HG02623 (cell line): Measurements from ENCODE around the gene SCN4A.

Experiments
- ATAC-seq: cut with Tn5 transposase; IDR thresholded peaks from one replicate; pipeline ENCODE4 v1.9.1; 2021; ENCODE audit warnings: moderate library complexity; ENCODE audit not compliant: unreplicated experiment

SCN4A gene

DNA sequence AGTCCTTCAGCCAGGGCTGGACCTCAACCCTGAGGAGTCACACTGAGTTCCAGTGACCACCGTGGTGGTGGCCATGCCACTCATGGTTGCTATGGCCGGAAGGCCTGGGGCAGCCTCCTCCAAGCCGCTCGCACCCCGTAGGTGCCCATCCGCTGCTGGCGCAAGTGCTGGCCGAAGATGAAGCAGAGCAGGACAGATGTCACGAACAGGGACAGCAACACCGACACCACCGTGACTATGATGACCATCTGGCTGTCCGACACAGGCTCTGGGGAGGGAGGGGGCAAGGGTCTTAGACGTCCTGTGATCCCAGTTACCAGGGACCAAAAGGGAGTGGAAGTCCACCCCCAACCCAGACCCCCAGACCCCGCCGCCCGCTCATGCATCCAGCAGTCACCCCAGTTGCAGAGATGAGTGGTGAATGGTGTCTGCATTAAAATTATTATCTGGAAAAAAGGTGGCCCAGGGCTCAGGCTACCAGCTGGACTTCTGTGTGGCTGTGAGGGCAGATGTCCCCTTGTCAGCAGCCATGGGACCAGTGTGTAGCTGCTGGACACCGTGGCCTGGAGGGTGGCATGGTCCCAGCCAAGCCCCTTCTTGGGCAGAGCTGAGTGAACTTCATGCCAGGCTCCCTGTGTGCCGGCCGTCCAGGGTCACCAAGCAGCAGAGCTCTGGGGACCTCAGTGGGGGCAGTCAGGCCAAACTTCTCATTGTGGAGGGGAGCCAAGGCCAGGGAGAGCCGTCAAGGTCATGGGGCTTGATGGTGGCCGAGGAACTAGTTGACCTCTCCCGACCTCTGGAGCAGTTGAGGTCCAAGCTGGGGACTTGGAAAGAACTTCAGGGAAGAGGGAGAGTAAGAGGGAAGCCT lies 30.2 kb upstream of the SCN4A start:
- ATAC-seq = no peak

DNA sequence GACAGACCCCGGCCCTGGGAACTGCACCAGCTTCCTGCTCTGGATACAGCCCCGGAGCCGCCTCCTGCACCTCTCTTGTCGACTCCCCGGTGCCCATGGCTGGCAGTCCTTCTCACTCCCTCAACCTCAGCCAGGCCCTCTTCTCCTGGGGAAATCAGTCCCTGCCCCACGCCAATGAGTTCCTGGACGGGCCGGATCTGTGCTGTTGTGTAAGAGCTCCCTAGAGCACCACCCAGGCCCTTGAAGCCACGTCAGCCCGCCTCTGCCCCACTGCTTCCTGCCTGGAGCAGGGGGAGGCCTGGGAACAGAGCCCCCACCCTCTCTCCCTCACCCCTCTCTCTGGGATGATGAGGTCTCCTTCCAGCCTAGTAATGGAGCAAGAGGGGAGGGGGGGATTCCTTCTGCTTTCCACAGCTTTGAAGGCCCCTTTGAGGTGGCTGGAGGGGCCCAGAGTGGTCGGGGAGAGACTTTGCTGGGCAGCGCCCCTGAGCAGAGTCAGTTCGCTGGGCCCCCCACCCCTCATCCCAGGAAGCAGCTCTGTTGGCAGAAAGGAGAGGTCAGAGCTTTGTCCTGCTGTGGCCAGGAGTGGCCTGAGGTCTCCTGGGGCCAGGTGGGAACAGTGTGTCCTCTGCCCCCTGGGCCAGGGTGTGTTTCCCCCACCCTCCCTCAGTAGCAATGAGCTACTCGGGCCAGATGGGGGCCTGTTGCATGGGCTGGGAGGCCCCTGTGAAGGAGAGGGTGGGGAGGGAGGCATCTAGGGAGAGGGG lies 29.2 kb upstream of the SCN4A start:
- no peak for ATAC-seq

DNA sequence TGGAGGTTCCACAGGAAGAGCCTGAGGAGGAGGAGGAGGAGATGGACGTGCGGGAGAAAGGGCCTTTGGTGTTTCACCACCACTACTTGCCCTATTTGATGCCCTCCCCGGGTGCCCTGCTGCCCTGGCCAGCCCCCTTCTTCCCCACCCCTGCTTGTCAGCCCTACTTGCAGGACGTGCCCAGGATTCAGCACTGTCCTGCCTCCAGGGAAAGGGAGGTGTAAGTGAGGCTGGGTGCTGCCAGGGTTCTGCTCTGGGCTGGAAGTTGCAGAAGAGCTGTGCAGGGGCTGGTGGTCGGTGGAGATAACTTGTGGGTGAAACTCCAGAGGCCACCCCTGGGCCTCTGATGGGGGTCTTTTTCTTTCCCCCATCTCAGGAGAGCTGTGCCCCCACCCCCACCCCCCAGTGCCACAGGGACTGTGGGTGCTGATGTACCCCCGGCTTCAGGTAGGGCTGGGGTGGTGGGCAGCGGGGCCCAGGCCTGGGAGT lies 28.4 kb upstream of the SCN4A start:
- no peak for ATAC-seq

DNA sequence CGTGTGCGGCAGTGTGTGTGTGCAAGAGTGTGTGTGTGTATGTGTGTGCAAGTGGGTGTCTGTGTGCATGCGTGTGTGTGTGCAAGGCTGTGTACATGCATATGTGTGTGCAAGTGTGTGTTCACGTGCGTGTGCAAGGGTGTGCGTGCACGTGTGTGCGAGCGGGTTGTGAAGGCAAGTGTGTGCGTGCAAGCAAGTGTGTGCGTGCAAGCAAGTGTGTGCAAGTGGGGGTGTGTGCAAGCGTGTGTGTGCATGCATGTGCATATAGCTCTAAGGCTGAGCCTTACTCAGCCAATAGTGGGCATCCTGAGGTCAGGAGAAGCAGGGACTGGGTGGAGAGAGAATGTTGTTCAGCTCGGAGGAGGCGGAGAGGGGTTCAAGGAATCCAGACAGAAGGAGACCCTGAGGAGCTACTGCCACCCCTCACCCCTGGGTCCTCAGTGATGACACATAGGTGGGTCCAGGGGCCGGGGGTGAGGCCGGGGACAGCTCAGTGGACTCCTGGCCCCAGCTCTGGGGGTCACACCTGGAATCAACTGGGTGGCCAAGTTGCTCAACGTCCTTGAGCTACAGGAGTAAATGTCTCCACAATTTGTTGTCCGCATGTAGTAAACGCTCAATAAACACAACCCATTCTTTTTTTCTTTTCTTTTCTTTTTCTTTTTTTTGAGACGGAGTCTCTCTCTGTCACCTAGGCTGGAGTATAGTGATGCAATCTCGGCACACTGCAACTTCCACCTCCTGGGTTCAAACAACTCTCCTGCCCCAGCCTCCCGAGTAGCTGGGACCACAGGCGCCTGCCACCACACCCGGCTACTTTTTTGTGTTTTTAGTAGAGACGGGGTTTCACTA lies 27.2 kb upstream of the SCN4A start:
- no peak for ATAC-seq

DNA sequence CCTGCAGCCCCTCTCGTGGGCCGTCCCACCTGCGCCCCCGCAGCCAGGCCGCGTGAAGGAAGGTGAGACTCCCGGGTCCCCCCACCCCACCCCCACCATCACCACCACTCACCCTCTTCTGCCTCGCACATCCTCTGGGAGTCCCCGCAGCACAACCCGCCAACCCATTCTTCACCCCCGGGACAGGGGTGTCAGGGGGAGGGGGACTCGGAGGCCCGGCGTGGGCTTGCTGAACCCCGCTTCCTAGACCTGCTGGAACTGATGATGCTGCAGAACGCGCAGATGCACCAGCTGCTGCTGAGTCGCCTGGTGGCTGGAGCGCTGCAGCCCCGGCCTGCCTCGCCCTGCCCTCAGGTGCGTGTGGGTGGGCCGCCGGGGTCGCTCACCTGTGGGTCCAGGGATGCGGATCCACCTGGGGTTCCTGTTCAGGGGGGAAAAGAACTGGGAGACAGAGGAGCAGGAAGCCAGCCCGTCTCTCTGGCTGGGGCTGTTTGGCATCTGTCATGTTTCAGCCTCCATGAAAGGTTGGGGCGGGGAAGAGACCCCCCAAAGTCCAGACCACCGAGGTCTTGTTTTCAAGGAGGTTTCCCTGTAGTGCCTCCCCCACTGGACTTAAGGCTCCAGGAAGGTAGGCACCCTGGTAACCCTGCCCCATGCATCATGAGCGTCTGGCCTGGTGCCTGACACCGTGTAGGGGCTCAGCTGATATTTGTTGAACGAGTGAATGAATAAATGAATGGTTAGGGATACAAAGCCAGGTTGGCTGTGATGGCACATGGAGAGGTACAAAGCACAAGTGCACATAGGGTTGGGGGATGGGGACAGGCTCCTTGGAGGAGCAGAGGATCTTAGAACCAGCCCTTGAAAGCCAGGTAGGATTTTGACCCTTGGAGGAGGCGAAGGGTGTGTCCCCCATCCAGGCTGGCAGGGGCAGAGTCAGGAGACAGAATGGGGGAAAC lies 26.3 kb upstream of the SCN4A start:
- no peak for ATAC-seq

DNA sequence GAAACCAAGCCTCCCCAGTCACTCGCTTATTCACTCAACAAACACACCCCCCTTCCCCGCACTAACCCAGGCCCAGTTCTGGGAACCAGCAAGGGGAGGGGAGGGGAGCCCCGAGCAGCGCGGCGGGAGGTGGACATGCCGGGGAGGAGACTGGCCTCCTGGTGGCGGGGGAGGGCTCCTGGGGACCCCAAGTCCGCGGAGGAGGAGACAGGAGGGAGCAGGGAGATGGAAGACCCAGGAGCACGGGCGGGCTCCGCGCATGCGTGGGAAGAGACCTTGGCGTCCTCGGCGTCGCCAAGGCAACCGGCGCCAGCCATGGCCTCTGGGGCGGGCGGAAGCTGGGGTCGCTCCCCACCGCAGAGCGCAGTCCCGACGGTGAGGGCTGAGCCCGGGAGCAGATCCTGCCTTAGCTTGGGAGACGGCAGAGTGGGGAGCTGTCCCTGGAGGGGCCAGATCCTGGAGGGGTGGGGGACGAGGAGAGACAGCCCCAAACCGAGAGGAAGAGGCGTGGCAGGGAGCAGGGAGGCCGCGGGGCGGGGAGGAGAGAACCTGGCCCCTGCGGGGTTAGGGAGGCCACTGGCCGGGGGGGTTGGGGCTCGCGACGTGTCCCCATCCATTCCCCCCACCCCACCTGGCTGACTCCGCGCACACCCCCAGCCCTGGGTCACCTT lies 25.5 kb upstream of the SCN4A start, which contains the start of gene PRR29:
Gene PRR29 (plus strand): TSS at position 302 of the 671 bp plus-strand sequence. CDS start 14 bp downstream, at position 316.
- peak; percentile 53 for ATAC-seq

DNA sequence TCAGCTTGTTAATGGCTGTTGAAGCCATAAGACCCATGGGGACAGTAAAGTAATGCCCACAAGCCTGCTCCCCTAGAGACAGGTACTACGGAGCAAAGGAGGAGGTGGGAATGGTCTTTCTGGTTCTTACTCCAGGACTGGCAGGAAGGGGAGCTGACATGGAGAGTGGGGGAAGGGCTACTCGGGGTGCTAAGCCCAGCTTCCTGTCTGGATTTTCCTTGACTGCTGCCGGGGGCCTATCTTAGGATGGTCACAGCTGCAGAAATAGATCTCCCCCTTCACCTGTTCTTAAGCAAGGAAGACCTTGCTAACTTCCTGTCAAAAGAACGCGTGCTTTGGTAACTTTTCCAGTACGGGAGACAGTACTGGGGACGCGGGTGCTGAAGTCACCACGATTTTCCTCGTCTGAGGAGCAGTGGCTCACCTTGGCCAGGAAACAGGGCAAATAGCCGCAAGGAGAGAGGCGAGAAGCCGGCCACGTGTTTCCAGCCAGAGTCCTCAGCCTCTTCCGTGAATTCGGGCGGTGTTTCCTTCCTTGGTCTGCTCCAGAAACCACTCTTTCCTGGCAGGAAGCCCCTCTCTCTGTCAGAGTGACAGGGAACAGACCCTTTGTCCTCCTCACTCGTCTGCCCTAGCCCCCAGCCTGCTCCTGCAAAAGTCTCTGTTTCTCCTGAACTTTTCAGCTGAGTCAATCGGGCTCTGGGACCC lies 24.8 kb upstream of the SCN4A start:
- no peak for ATAC-seq

DNA sequence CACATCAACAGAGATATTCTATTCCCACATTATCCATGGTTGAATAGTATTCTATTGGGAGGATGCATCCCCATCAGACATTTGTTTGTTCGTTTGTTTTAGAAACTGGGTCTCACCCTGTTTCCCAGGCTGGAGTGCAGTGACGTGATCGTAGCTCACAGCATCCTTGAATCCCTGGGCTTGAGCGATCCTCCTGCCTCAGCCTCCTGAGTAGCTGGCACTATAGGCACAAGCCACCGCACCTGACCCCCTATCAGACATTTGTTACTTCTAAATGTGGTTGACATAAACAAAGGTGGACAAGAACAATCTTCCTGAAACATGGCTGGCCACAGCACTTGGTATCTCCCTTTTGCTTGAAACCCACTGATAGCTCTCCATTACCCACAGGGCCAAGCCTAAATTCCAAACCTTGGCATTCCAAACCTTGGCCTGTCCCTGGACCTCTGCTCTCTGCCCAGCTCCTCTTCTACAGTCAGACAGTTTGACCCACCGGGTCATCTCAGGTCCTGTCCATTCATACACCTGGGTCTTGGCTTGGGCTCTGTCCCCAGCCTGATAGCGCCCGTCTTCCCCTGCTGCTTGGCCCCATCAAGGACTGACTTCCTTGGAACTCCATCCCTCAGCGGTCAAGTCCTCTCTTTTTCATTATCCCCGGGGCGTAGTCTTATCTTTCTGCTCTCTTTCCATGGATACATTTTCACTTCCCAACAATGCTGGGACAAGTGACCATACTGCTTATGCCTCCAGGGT lies 23.9 kb upstream of the SCN4A start:
- no peak for ATAC-seq

DNA sequence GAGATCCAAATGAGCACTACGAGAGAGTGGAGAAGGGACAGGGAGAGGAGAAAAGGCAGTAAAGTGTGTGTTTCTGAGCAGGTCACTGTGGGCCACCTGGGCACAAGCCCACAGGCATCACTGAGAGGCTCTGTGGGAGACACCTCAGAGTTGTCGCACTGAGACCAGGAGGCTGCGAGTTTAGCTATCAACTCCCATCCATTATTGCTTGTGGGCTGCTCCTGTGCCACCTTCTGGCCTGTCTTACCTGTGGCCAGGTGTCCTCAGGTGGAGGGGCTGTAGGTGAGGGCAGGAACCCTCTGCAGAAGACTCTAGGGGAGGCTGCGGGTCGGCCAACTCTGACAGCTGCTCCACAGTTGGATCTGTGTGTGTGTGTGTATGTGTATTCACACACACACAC lies 22.9 kb upstream of the SCN4A start:
- ATAC-seq = no peak

DNA sequence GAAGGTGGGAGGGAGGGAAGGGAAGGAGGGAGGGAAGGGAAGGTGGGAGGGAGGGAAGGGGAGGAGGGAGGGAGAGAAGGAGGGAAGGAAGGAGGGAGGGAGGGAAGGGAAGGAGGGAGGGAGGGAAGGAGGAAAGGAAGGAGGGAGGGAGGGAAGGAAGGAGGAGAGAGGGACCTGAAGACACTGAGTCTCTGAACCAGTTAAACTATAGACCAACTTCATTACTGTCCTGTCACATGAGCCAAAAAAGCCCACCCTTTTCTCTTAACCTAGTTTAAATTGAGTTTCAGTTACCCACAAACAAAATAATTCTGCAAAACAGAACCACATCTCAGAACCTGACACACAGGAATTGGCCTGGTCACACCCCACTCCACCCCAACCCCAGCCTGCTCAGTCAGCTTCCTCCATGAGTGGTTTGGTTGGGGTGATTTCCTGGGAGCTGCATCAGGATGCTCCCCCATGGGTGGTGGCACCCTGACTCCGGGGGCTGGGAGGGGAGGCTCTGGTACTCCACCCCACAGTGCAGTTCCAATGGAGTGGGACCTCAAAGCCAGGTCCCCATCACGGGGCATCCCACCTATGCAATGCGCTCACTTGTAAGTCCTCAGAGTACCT lies 20.8 kb upstream of the SCN4A start:
- no peak for ATAC-seq

DNA sequence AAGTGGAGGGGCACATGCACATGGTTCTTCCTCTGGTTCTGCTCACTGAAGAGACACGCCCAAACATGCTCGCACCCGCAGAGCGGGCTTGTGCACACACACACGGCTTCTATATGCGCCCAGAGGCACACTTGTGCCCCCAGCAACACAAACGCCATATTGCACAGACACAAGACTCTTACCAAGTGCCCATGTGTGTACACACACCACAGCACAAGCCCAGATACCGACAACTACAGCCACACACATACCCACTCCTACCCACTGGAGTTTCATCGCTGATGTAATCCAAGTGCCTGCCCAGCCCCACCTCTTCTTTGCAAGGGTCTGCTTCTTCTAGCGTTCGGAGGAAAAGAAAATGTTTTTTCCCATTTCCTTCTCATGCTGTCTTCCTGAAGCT lies 18.9 kb upstream of the SCN4A start:
- no peak for ATAC-seq

DNA sequence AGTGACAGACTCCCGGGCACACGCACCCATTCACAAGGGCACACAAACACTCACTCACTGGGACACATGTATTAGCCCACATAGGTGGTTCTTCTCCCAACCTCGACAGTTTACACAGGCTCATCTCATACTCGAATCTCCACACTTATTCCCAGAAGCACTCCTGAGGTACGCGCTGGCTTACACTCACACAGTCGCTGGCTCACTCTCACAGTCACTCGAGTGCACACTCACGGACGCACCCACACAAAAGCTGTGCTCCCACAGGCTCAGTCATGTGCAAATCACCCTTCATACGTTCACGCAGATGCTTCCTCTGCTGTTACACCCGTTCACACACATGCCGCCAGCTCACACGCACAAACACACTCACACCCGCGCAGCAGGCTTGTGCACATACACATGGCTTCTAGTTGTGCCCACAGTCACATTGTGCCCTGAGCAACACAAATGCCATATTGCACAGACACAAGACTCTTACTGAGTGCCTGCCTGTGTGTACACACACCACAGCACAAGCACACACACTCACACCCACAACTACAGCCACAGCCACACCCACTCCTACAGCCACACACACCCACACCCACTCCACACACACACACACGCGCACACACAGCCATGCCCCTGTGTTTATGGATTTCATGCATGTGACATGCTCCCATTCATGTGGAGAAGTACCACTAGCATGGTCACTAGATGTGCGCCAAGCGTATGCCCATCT lies 17.1 kb upstream of the SCN4A start:
- ATAC-seq = no peak

DNA sequence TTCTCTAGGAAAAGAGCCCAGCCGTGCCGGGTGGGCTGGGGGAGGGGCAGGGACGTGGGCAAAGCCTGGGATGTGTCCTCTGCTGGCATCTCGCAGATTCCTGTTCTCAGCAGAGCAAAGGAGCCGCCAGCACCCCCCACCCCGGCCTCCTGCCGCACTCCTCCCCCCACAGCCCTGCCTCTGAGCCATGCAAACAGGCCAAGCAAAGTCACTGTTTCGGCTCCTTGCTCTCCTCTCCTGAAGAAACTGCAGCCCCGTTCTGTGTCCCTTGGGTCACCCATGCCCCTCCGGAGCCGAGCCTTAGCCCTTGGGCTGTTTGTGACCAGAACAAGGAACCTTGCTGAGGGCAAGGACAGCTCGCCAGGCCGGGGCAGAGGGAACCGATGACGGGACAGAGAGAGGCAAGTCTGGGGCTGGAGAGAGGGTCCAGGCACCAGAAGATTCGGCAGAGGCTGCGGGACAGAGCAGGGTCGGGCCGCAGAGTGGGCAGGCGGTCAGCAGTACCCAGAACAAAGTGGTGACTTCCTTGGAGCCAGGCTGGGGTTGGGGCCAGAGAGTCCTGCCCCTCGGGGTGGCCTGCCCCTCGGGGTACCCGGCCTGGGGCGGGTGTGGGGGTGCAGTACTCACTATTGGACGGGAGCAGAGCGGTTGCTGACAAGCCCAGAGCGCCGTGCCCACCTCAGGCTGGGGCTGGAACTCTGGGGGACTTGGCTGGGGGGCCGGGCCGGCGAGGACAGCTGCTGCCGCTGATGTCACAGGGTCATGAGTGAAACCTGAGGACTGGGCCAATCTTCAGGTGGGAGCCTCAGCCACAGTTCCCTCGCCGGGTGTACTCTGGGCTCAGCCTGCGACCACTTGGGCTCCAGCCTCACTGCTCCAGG lies 16.3 kb upstream of the SCN4A start:
- no peak for ATAC-seq

DNA sequence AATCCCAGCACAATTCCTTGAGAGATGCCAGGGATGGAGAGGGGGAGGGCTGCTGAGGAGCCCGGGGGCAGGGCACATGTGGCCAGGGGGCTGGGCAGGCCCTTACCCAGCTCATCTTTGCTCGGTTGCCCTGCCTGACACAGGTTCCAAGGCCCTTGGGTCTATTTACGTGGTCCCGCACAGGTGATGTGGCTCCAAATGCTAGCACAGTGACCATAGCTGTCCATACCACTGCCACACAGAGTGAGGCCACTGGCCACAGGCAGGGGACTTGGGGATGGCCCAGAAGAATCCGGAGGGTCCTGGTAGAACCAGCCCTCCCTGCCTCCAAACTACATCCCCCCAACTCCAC lies 15.4 kb upstream of the SCN4A start:
- ATAC-seq = no peak

DNA sequence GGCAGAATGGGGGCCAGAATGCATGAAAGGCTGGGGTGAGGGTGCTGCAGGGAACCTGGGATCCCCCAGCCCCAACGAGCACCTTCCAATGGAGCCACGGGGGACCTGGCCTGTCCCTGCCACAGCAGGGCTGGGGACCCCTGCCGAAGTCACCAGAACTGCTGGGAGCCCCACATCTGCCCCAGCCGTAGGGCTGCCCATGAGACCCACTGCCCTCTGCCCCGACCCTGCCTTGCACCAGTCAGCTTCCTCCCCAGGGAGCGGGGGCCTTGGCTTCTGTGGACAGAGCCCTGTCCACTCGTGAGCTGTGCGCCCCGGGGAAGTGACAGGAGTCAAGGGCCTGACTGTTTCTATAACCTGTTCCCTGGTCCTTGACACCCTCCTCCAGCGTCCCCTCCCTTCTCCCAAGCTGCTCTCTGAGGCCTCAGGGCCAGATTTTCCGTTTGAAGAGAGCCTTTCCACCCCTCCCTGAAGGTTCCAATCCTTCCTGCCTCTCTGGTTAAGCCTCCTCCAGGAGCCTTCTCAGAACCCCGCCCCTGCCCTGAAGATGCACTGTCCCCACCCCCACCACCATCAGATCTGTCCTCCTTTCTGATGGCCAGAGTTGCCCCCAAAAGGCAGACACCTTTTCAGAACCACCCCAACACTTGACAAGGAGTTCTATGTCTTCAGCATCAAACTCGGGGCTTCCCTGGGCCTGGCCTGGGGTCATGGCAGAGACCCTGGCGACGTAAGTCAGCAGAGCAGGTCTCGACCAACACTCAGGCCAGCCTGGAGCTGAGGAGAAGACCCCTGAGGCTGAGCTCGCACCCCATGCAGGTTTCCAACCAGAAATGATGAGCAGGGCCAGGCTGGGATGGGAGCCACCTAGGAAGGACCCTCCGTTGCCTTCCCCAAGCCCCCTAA lies 14.8 kb upstream of the SCN4A start:
- no peak for ATAC-seq
